ENCODE measurements around the gene CABP4. TPM values are rescaled to one million over a fixed set of nuclear protein-coding genes. Genes with fewer than 3 reads are reported as not detected.

Gene CABP4
- total RNA-seq, 1 experiment from 2014 or later: 0.55 TPM

GRCh38 chr11:67468056-67468455, 12.9 kb downstream of the CABP4 start:
- no peaks in the 10 kb centered on the region for H4K20me1 ChIP-seq (ENCODE audit: low read length)
- H3K4me1 ChIP-seq (ENCODE audit: insufficient read depth, low read length): peaks cover 41% of the 10 kb centered on the region
- peak; percentile 97 for DNase-seq
- H3K9me2 ChIP-seq (replicated peaks; ENCODE audit: low read length): no peaks in the 10 kb centered on the region
- no peaks in the 10 kb centered on the region for H3K27me3 ChIP-seq (ENCODE audit: low read length)
- no peak overlapping the region for H2AFZ ChIP-seq (ENCODE audit: low read length)
- peak overlapping the region; percentile 85 for H3K4me3 ChIP-seq (ENCODE audit: low read length)
- peak; percentile 9 for ATAC-seq
- intact Hi-C loops (cut with micrococcal nuclease): loop anchor here (1.0 to 5.0 kb wide), 2 partner anchors 41 to 67 kb away; partner anchors contain the start of genes PPP1CA and RPS6KB2
- no peaks in the 10 kb centered on the region for H3K36me3 ChIP-seq (ENCODE audit: low read depth, low read length)
- peak overlapping the region; percentile 90 for H3K27ac ChIP-seq (ENCODE audit: low read length)
- ChIA-PET POLR2A (ENCODE audit: unreplicated experiment) (no interaction called here), CTCF (interaction anchor here (0.7 to 2.0 kb wide), 2 partner anchors 67 to 117 kb away, joined by 3 to 15 read pairs; partner anchors contain the start of gene PPP1CA)
- TF ChIP-seq EZH2 (IDR thresholded peaks at IDR 0.05; ENCODE audit: low read length, unreplicated experiment): no peak
- TF ChIP-seq, protein P1, sequence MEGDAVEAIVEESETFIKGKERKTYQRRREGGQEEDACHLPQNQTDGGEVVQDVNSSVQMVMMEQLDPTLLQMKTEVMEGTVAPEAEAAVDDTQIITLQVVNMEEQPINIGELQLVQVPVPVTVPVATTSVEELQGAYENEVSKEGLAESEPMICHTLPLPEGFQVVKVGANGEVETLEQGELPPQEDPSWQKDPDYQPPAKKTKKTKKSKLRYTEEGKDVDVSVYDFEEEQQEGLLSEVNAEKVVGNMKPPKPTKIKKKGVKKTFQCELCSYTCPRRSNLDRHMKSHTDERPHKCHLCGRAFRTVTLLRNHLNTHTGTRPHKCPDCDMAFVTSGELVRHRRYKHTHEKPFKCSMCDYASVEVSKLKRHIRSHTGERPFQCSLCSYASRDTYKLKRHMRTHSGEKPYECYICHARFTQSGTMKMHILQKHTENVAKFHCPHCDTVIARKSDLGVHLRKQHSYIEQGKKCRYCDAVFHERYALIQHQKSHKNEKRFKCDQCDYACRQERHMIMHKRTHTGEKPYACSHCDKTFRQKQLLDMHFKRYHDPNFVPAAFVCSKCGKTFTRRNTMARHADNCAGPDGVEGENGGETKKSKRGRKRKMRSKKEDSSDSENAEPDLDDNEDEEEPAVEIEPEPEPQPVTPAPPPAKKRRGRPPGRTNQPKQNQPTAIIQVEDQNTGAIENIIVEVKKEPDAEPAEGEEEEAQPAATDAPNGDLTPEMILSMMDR (conservative IDR thresholded peaks at IDR 0.05; ENCODE audit: low read depth, low read length): no peak
- TF ChIP-seq EZH2phosphoT487 (IDR thresholded peaks at IDR 0.05; ENCODE audit: borderline replicate concordance, low read length): no peak
- H3F3A ChIP-seq (ENCODE audit: low read length, unreplicated experiment): peaks cover 13% of the 10 kb centered on the region
- no TSS peak for BruUV-seq (replicated peaks)
- peak overlapping the region; percentile 98 for H3K9ac ChIP-seq (ENCODE audit: low read length)
- H3K9me3 ChIP-seq (ENCODE audit: low read length): no peaks in the 10 kb centered on the region
- H3K4me2 ChIP-seq (ENCODE audit: low read length): peak overlapping the region; percentile 99
- peaks cover 28% of the 10 kb centered on the region for H3K79me2 ChIP-seq (ENCODE audit: low read length)

DNA sequence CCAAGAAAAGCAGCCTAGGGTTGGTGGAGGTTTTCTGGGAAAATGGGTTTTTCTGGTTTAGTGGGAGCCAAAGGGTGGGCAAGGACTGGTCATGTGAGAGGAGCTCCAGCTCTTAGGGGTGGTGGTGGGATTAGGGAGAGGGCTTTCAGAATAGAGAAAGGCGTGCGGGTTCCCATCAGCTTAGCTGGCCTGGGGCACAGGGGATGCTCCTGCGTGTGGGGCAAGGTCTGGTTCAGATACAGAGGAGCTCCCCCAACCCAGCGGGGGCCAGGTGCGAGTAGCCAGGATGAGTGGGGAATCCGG, 13.3 kb downstream of the CABP4 start:
- no peaks in the 10 kb centered on the region for H3K36me3 ChIP-seq (ENCODE audit: low read depth, low read length)
- peak overlapping the region; percentile 98 for H3K9ac ChIP-seq (ENCODE audit: low read length)
- TF ChIP-seq EZH2 (IDR thresholded peaks at IDR 0.05; ENCODE audit: low read length, unreplicated experiment): no peak
- TF ChIP-seq EZH2phosphoT487 (IDR thresholded peaks at IDR 0.05; ENCODE audit: borderline replicate concordance, low read length): no peak
- TF ChIP-seq, protein P1 (conservative IDR thresholded peaks at IDR 0.05; ENCODE audit: low read depth, low read length): no peak
- CTCF ChIA-PET: interaction anchor here (0.7 to 2.0 kb wide), 2 partner anchors 67 to 117 kb away, joined by 3 to 15 read pairs; partner anchors contain the start of gene PPP1CA
- peaks cover 28% of the 10 kb centered on the region for H3K79me2 ChIP-seq (ENCODE audit: low read length)
- peaks cover 38% of the 10 kb centered on the region for H3K4me1 ChIP-seq (ENCODE audit: insufficient read depth, low read length)
- POLR2A ChIA-PET (ENCODE audit: unreplicated experiment): no interaction called here
- H3K9me2 ChIP-seq (replicated peaks; ENCODE audit: low read length): no peaks in the 10 kb centered on the region
- no peaks in the 10 kb centered on the region for H3K27me3 ChIP-seq (ENCODE audit: low read length)
- H3K4me2 ChIP-seq (ENCODE audit: low read length): peak overlapping the region; percentile 99
- peak overlapping the region; percentile 90 for H3K27ac ChIP-seq (ENCODE audit: low read length)
- intact Hi-C loops (cut with micrococcal nuclease): loop anchor here (1.0 to 5.0 kb wide), 2 partner anchors 41 to 67 kb away; partner anchors contain the start of genes PPP1CA and RPS6KB2
- peak overlapping the region; percentile 85 for H3K4me3 ChIP-seq (ENCODE audit: low read length)
- H4K20me1 ChIP-seq (ENCODE audit: low read length): no peaks in the 10 kb centered on the region
- DNase-seq: no peak
- peaks cover 10% of the 10 kb centered on the region for H3F3A ChIP-seq (ENCODE audit: low read length, unreplicated experiment)
- BruUV-seq (replicated peaks): TSS peak; percentile 22
- no peak for ATAC-seq
- peak overlapping the region; percentile 59; the same call in 1 of the 2 replicates for H2AFZ ChIP-seq (ENCODE audit: low read length)
- H3K9me3 ChIP-seq (ENCODE audit: low read length): no peaks in the 10 kb centered on the region

All from PC-3 (cell line).